ENCODE results near the gene YBEY.

The YBEY gene

GRCh38 chr21:46284733-46285132, 1.4 kb upstream of the YBEY start:
- Histone ChIP-seq H4K20me1 (ENCODE audit: insufficient read depth, low read length) (no peaks in the 10 kb centered on the region), H3K36me3 (replicated peaks; ENCODE audit: low read depth, low read length) (peaks cover 23% of the 10 kb centered on the region), H3K79me2 (ENCODE audit: low read length) (peaks cover 61% of the 10 kb centered on the region), H2AFZ (ENCODE audit: low read depth, low read length) (no peak overlapping the region), H3K27ac (ENCODE audit: low read length) (0 out of 2 replicates have a peak overlapping the region, but pooled peaks have one; percentile 83), H3K4me2 (ENCODE audit: low read length) (peak overlapping the region; percentile 95), H3K27me3 (ENCODE audit: low read depth, low read length) (no peaks in the 10 kb centered on the region), H3K4me3 (ENCODE audit: low read length) (peak overlapping the region; percentile 79), H3K9me3 (ENCODE audit: insufficient read depth, low read length) (no peaks in the 10 kb centered on the region), H3K4me1 (ENCODE audit: low read length) (peaks cover 23% of the 10 kb centered on the region), H3K9ac (ENCODE audit: low read length) (no peak overlapping the region; the same call in 1 of the 2 replicates)
- TF ChIP-seq, protein P1, sequence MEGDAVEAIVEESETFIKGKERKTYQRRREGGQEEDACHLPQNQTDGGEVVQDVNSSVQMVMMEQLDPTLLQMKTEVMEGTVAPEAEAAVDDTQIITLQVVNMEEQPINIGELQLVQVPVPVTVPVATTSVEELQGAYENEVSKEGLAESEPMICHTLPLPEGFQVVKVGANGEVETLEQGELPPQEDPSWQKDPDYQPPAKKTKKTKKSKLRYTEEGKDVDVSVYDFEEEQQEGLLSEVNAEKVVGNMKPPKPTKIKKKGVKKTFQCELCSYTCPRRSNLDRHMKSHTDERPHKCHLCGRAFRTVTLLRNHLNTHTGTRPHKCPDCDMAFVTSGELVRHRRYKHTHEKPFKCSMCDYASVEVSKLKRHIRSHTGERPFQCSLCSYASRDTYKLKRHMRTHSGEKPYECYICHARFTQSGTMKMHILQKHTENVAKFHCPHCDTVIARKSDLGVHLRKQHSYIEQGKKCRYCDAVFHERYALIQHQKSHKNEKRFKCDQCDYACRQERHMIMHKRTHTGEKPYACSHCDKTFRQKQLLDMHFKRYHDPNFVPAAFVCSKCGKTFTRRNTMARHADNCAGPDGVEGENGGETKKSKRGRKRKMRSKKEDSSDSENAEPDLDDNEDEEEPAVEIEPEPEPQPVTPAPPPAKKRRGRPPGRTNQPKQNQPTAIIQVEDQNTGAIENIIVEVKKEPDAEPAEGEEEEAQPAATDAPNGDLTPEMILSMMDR (IDR thresholded peaks at IDR 0.05; ENCODE audit: low read depth, low read length) = no peak
- no peak for TF ChIP-seq EZH2phosphoT487 (IDR thresholded peaks at IDR 0.05; ENCODE audit: low read depth)

DNA sequence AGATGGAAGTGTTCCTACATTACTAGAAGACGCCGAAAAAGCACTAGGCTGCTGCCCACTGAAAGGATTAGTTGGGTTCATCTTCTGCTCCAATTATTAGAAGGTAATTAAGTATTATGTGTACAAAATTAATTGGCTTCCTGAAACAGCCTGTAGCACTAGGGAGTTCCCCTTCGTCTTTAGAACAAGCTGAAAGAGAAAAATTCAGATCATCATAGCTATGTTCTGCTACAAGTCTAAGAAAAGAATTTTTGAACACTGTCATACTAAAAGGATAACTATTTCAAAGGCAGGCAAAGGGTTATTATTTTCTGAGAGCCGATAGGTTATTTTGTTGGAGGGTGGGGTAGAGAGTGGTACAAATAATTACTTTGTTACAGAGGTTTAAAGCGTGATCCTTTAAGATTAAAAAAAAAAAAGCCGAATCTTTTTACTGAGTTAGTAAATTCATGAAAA, 908 bp upstream of the YBEY start, which contains the start of gene MCM3AP:
Gene MCM3AP (minus strand): TSS at position 406 of the 456 bp plus-strand sequence. CDS start 325 bp downstream, at position 81.
- peak within 1 kb of the TSS; percentile 83 for H3K27ac ChIP-seq (ENCODE audit: low read length)

DNA sequence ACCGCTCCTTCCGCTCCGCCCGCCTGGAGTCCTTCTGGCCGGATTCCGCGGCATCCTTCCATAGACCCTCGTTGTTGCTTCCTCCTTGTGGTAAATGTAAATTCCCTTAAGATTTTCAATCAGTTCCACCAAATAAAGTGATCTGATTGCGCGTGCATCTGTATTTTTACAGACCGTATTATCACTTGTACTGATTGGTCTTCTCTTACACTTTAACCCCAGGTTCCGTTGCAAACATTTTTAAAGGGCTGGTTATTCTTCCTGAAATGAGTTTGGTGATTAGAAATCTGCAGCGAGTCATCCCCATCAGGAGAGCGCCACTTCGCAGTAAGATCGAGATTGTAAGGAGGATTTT, 483 bp downstream of the YBEY start:
- peaks cover 50% of the 10 kb centered on the region for H3K79me2 ChIP-seq (ENCODE audit: low read length)
- TF ChIP-seq EZH2phosphoT487 (IDR thresholded peaks at IDR 0.05; ENCODE audit: low read depth) = no peak
- TF ChIP-seq, protein P1 (IDR thresholded peaks at IDR 0.05; ENCODE audit: low read depth, low read length) = no peak
- H3K9me3 ChIP-seq (ENCODE audit: insufficient read depth, low read length) = no peaks in the 10 kb centered on the region
- H3K4me1 ChIP-seq (ENCODE audit: low read length) = peaks cover 34% of the 10 kb centered on the region
- H3K9ac ChIP-seq (ENCODE audit: low read length) = peak overlapping the region; percentile 70
- peak overlapping the region; percentile 95 for H3K4me2 ChIP-seq (ENCODE audit: low read length)
- H3K27me3 ChIP-seq (ENCODE audit: low read depth, low read length) = no peaks in the 10 kb centered on the region
- H3K36me3 ChIP-seq (replicated peaks; ENCODE audit: low read depth, low read length) = peaks cover 25% of the 10 kb centered on the region
- no peaks in the 10 kb centered on the region for H4K20me1 ChIP-seq (ENCODE audit: insufficient read depth, low read length)
- H3K4me3 ChIP-seq (ENCODE audit: low read length) = peak overlapping the region; percentile 79
- peak overlapping the region; percentile 83 for H3K27ac ChIP-seq (ENCODE audit: low read length)
- H2AFZ ChIP-seq (ENCODE audit: low read depth, low read length) = peak overlapping the region; percentile 47

More for the DNA sequence above, 908 bp upstream of the YBEY start, which contains the start of gene MCM3AP:
- Histone ChIP-seq H2AFZ (ENCODE audit: low read depth, low read length) (peak within 1 kb of the TSS; percentile 17; the same call in 1 of the 2 replicates), H3K36me3 (replicated peaks; ENCODE audit: low read depth, low read length) (peaks cover 20% of the 10 kb centered on the region), H3K27me3 (ENCODE audit: low read depth, low read length) (no peaks in the 10 kb centered on the region), H3K79me2 (ENCODE audit: low read length) (peaks cover 61% of the 10 kb centered on the region), H3K9ac (ENCODE audit: low read length) (peak within 1 kb of the TSS; percentile 70), H3K4me3 (ENCODE audit: low read length) (peak within 1 kb of the TSS; percentile 79), H3K4me2 (ENCODE audit: low read length) (peak within 1 kb of the TSS; percentile 95), H3K4me1 (ENCODE audit: low read length) (peaks cover 23% of the 10 kb centered on the region), H3K9me3 (ENCODE audit: insufficient read depth, low read length) (no peaks in the 10 kb centered on the region), H4K20me1 (ENCODE audit: insufficient read depth, low read length) (no peaks in the 10 kb centered on the region)
- TF ChIP-seq, protein P1 (IDR thresholded peaks at IDR 0.05; ENCODE audit: low read depth, low read length) = no peak
- TF ChIP-seq EZH2phosphoT487 (IDR thresholded peaks at IDR 0.05; ENCODE audit: low read depth) = no peak

GRCh38 chr21:46287541-46287940, 1.4 kb downstream of the YBEY start:
- peaks cover 42% of the 10 kb centered on the region for H3K79me2 ChIP-seq (ENCODE audit: low read length)
- H3K27ac ChIP-seq (ENCODE audit: low read length) = no peak overlapping the region
- H3K9me3 ChIP-seq (ENCODE audit: insufficient read depth, low read length) = 0 out of 2 replicates have a peak, but pooled peaks cover 3% of the 10 kb centered on the region
- no peaks in the 10 kb centered on the region for H3K27me3 ChIP-seq (ENCODE audit: low read depth, low read length)
- no peak overlapping the region for H3K9ac ChIP-seq (ENCODE audit: low read length)
- peaks cover 34% of the 10 kb centered on the region for H3K4me1 ChIP-seq (ENCODE audit: low read length)
- H3K4me3 ChIP-seq (ENCODE audit: low read length) = 0 out of 2 replicates have a peak overlapping the region, but pooled peaks have one; percentile 79
- H4K20me1 ChIP-seq (ENCODE audit: insufficient read depth, low read length) = no peaks in the 10 kb centered on the region
- no peak overlapping the region for H2AFZ ChIP-seq (ENCODE audit: low read depth, low read length)
- TF ChIP-seq EZH2phosphoT487 (IDR thresholded peaks at IDR 0.05; ENCODE audit: low read depth) = no peak
- TF ChIP-seq, protein P1 (IDR thresholded peaks at IDR 0.05; ENCODE audit: low read depth, low read length) = no peak
- H3K4me2 ChIP-seq (ENCODE audit: low read length) = peak overlapping the region; percentile 95
- peaks cover 32% of the 10 kb centered on the region for H3K36me3 ChIP-seq (replicated peaks; ENCODE audit: low read depth, low read length)
